HFF-Myc (cell line): Measurements from ENCODE around the gene TMEM86B.

Source experiments
- DNase-seq: peaks from one replicate; pipeline ENCODE4 v3.0.0-alpha.2; 2011; ENCODE audit warnings: low read depth; ENCODE audit errors: extremely low read depth
- H3K4me3 ChIP-seq: replicated peaks from 2 replicates; pipeline ENCODE4 v1.5.1; 2011; ENCODE audit warnings: low read depth, mild to moderate bottlenecking, control low read depth, low read length
- CTCF ChIP-seq: IDR thresholded peaks from 2 replicates; pipeline ENCODE4 v1.5.1; 2012; ENCODE audit warnings: mild to moderate bottlenecking, low read depth, low read length, control low read depth; ENCODE audit errors: missing control alignments

The TMEM86B gene

GRCh38 chr19:55264531-55264930, 36.0 kb upstream of the TMEM86B start:
- no peak overlapping the region for H3K4me3 ChIP-seq
- TF ChIP-seq CTCF = no peak
- DNase-seq = no peak

GRCh38 chr19:55262359-55262758, 33.8 kb upstream of the TMEM86B start:
- TF ChIP-seq CTCF = no peak
- H3K4me3 ChIP-seq = no peak overlapping the region
- no peak for DNase-seq

- no peak for DNase-seq
- no peak for TF ChIP-seq CTCF
- H3K4me3 ChIP-seq = no peak overlapping the region
Measured at GRCh38 chr19:55261671-55262126, 33.1 kb upstream of the TMEM86B start.

- H3K4me3 ChIP-seq = peak overlapping the region; percentile 87
- TF ChIP-seq CTCF = no peak
- DNase-seq = no peak
Measured at GRCh38 chr19:55259540-55260210, 31.1 kb upstream of the TMEM86B start.

- TF ChIP-seq CTCF = no peak
- peak; percentile 99 for DNase-seq
- H3K4me3 ChIP-seq = peak within 1 kb of the TSS; percentile 87
Measured at GRCh38 chr19:55258828-55259539, 30.4 kb upstream of the TMEM86B start, which contains the start of gene PPP6R1. Gene PPP6R1 (minus strand): TSS chr19:55259017. CDS start chr19:55247103, 11,914 bp downstream.

- no peak for DNase-seq
- peak overlapping the region; percentile 87 for H3K4me3 ChIP-seq
- no peak for TF ChIP-seq CTCF
Measured at GRCh38 chr19:55258476-55258827, 29.9 kb upstream of the TMEM86B start.
